ENCODE data around the gene SETD3. TPM values are rescaled to one million over a fixed set of nuclear protein-coding genes. Genes with fewer than 3 reads are reported as not detected.

Gene SETD3
- total and polyA plus RNA-seq, 9 donors = 27.9 to 133 (median 79.2) TPM

DNA sequence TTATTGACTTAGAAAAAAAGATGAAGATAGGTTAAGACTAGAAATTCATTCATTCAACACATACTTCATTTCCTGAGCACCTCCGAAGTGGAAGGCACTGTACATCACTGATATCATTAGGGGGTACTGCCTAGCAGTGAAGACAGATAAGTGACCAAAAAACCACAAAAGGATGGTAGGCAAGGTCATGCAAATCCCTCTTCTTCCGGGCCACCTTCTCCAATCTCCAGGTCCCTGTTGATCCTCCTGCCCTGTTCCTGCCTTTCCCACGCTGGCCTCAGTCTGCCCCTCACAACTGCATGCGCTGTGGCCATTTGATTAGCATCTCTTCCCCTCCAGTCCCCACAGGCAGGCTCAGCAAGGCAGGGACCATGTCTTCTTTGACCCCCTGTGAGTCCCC lies 60.8 kb downstream of the SETD3 start:
- H3K4me3 ChIP-seq = no peak overlapping the region
- no peaks in the 10 kb centered on the region for H3K36me3 ChIP-seq
- intact Hi-C loops (cut with DNase I) = no loop called here
- H3K27me3 ChIP-seq = no peaks in the 10 kb centered on the region
- H3K27ac ChIP-seq = no peak overlapping the region
- WGBS, 3 donors = 91 to 96% (median 94%) methylated on average over 4 of the region's 4 CpGs
- TF ChIP-seq, protein P1, sequence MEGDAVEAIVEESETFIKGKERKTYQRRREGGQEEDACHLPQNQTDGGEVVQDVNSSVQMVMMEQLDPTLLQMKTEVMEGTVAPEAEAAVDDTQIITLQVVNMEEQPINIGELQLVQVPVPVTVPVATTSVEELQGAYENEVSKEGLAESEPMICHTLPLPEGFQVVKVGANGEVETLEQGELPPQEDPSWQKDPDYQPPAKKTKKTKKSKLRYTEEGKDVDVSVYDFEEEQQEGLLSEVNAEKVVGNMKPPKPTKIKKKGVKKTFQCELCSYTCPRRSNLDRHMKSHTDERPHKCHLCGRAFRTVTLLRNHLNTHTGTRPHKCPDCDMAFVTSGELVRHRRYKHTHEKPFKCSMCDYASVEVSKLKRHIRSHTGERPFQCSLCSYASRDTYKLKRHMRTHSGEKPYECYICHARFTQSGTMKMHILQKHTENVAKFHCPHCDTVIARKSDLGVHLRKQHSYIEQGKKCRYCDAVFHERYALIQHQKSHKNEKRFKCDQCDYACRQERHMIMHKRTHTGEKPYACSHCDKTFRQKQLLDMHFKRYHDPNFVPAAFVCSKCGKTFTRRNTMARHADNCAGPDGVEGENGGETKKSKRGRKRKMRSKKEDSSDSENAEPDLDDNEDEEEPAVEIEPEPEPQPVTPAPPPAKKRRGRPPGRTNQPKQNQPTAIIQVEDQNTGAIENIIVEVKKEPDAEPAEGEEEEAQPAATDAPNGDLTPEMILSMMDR (IDR thresholded peaks at IDR 0.05) = no peak
- no peak for TF ChIP-seq EP300 (IDR thresholded peaks at IDR 0.05)
- no peaks in the 10 kb centered on the region for H3K4me1 ChIP-seq (ENCODE audit: insufficient read depth)
- H3K9me3 ChIP-seq = no peaks in the 10 kb centered on the region
- no peak for DNase-seq

DNA sequence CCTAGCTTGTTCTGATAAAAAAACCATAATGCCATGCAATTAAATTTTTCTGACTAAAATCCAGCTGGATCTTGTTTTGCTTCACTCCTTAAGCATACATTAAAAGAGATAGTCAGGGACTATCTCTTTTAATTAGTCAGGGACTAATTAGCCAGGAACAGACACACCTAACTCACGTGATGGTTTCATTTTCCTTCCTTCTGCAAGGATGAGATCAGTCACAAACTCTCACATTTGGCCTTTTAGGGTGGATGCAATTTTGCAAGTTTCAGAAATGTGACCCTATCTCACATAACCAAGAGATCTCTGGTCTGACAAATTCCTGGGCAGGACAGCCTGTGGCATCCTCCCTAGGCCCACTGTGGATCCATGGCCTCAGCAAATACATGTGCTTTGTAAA lies 62.4 kb downstream of the SETD3 start:
- intact Hi-C loops (cut with DNase I) = no loop called here
- TF ChIP-seq EP300 (IDR thresholded peaks at IDR 0.05) (no peak), POLR2A (IDR thresholded peaks at IDR 0.05) (no peak)
- TF ChIP-seq, protein P1 (IDR thresholded peaks at IDR 0.05) = no peak
- Histone ChIP-seq H3K36me3 (no peaks in the 10 kb centered on the region), H3K27me3 (no peaks in the 10 kb centered on the region), H3K4me1 (ENCODE audit: insufficient read depth) (no peaks in the 10 kb centered on the region), H3K27ac (no peak overlapping the region), H3K4me3 (no peak overlapping the region), H3K9me3 (no peaks in the 10 kb centered on the region)
- 57 to 79% (median 60%) methylated on average over 1 of the region's 1 CpG for WGBS, 3 donors
- no peak for DNase-seq

DNA sequence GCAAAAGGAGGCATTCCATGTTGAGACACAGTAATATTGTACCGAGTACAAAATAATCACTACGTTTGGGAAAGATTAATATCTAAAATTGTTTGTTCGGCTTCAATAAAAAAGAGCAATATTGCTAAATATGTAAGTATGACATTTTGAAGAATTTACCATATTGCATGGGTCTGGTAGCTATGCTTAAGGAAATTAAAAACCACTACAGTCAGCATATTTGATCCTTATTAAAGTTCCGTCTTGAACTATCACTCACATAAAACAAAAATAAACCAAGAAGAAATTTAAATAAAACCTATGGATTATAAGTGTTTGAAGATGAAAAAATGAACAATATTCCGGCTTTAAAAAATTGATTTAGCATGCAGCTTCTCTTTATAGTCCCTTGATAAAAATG lies 63.8 kb downstream of the SETD3 start:
- Histone ChIP-seq H3K36me3 (no peaks in the 10 kb centered on the region), H3K4me3 (no peak overlapping the region), H3K9me3 (no peaks in the 10 kb centered on the region), H3K27me3 (no peaks in the 10 kb centered on the region), H3K4me1 (ENCODE audit: insufficient read depth) (no peaks in the 10 kb centered on the region), H3K27ac (no peak overlapping the region)
- intact Hi-C loops (cut with DNase I) = no loop called here
- no peak for TF ChIP-seq EP300 (IDR thresholded peaks at IDR 0.05)
- TF ChIP-seq, protein P1 (IDR thresholded peaks at IDR 0.05) = no peak
- 90 to 93% (median 90%) methylated on average over 5 of the region's 5 CpGs for WGBS, 3 donors
- no peak for DNase-seq

DNA sequence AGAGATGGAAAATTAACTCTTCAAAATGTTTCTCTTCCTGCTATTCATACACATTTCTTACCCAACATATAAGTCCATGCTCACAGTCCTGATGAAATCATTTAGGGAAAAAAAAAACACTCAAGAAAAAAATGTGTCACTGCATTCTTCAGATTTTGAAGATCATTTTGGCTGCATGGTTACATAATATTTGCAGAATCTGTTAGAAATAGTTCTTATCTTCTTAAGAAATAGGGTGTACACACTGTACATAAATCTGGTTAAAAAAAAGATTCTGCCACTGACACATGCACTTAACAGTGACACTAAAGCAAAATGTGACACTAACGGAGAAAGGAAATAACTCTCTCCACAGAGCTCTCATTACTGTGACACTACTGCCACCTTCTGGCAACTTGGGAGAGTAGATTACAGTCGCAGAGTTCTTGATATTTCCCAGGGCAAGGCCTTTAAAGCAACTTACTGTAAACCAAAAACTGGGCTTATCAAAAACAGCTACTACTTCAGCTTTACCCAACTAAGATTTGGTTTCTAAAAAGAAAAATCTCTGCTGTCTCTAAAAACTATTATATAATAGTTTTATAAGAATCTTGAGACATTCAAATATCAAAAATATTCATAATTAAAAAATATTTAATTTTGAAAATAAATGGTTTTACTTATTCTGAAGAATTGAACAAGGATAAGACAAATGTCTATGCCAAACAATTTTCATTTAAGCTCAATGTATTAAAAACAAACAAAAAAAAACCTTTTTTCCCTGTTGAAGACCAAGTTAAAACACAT lies 65.0 kb downstream of the SETD3 start:
- no peaks in the 10 kb centered on the region for H3K9me3 ChIP-seq
- H3K4me1 ChIP-seq (ENCODE audit: insufficient read depth) = no peaks in the 10 kb centered on the region
- no peak overlapping the region for H3K27ac ChIP-seq
- no peaks in the 10 kb centered on the region for H3K36me3 ChIP-seq
- peak in 1 of 5 donors; percentile 42 for DNase-seq
- H3K27me3 ChIP-seq = no peaks in the 10 kb centered on the region
- TF ChIP-seq, protein P1 (IDR thresholded peaks at IDR 0.05) = peak; percentile 32 to 71 (median 44)
- TF ChIP-seq EP300 (IDR thresholded peaks at IDR 0.05) (no peak), POLR2A (IDR thresholded peaks at IDR 0.05) (no peak)
- intact Hi-C loops (cut with DNase I) = no loop called here
- no peak overlapping the region for H3K4me3 ChIP-seq
- 0 to 2% (median 1%) methylated on average over 2 of the region's 2 CpGs for WGBS, 3 donors

Measured in ovary (tissue), 9 donors.